ENCODE measurements around the gene KIF23. TPM values are rescaled to one million over a fixed set of nuclear protein-coding genes. Genes with fewer than 3 reads are reported as not detected.

Gene KIF23
- total RNA-seq, 4 donors from 2014 or later, result 2.7 to 5.7 (median 3.1) TPM

DNA sequence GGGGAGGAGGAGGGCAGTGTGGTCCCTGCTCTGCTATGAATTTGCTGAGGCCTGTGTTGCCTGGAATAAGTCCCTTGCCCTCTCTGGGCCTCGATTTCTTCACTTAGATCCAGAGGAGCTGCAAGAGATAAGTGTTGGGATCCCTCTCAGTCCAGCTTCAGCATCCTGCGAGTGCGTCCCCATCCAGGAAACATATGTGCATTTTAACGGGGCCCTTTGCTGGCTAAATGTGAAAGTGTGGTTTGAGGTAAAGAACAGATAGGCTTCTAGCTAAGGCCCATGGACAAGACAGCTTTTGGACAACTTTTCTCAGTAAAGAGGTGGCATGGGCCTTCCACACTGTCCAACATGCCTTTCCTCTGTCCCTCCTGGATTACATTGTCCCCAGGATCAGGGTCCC, 64.9 kb downstream of the KIF23 start:
- H3K4me3 ChIP-seq (ENCODE audit: low read depth, poor library complexity, severe bottlenecking), result no peak overlapping the region
- TF ChIP-seq, protein P1, sequence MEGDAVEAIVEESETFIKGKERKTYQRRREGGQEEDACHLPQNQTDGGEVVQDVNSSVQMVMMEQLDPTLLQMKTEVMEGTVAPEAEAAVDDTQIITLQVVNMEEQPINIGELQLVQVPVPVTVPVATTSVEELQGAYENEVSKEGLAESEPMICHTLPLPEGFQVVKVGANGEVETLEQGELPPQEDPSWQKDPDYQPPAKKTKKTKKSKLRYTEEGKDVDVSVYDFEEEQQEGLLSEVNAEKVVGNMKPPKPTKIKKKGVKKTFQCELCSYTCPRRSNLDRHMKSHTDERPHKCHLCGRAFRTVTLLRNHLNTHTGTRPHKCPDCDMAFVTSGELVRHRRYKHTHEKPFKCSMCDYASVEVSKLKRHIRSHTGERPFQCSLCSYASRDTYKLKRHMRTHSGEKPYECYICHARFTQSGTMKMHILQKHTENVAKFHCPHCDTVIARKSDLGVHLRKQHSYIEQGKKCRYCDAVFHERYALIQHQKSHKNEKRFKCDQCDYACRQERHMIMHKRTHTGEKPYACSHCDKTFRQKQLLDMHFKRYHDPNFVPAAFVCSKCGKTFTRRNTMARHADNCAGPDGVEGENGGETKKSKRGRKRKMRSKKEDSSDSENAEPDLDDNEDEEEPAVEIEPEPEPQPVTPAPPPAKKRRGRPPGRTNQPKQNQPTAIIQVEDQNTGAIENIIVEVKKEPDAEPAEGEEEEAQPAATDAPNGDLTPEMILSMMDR (IDR thresholded peaks at IDR 0.05), result no peak
- TF ChIP-seq POLR2A (IDR thresholded peaks at IDR 0.05), result no peak
- 92% methylated on average over 4 of the region's 4 CpGs for WGBS, 2 donors
- no peak for DNase-seq (ENCODE audit: low spot score in 2 of 2)
- intact Hi-C loops (cut with DNase I; ENCODE audit: low total_unique reads), result loop anchor here (5.0 kb wide), 1 partner anchor 1008 kb away; no protein-coding TSS in a partner anchor

DNA sequence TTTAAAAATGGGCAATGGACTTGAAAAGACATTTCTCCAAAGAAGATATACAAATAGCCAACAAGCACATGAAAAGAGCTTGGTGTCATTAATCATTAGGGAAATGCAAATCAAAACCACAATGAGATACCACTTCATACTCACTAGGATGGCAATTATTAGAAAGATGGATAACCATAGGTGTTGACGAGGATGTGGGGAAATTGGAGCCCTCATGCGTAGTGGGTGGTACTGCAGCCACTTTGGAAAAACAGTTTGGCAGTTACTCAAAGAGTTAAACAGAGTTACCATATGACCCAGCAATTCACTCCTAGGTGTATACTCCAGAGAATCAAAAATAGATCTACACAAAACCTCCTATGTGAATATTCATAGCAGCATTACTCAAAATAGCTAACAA, 65.8 kb downstream of the KIF23 start:
- DNase-seq (ENCODE audit: low spot score in 2 of 2), result no peak
- intact Hi-C loops (cut with DNase I; ENCODE audit: low total_unique reads), result loop anchor here (5.0 kb wide), 1 partner anchor 1007 kb away; no protein-coding TSS in a partner anchor
- 98 to 100% methylated on average over 2 of the region's 2 CpGs for WGBS, 2 donors
- TF ChIP-seq, protein P1 (IDR thresholded peaks at IDR 0.05), result no peak
- TF ChIP-seq POLR2A (IDR thresholded peaks at IDR 0.05), result no peak
- no peak overlapping the region for H3K4me3 ChIP-seq (ENCODE audit: low read depth, poor library complexity, severe bottlenecking)

DNA sequence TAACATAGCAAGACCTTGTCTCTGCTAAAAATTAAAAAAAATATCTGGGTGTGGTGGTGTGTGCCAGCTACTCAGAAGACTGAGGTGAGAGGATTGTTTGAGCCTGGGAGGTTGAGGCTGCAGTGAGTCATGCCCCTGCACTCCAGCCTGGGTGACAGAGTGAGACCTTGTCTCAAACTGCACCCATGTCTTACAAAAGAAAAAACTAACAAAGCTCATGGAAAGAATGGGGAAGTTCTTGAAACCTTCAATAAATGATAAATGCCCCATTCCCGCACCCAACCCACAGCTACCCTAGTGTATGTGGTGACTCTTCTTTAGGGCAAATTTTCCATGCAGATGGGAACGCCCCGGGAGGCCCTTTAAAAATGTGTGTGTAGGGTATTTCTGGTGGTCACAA, 66.8 kb downstream of the KIF23 start:
- no peak for DNase-seq (ENCODE audit: low spot score in 2 of 2)
- H3K4me3 ChIP-seq (ENCODE audit: low read depth, poor library complexity, severe bottlenecking), result no peak overlapping the region
- 73 to 87% methylated on average over 3 of the region's 3 CpGs for WGBS, 2 donors
- intact Hi-C loops (cut with DNase I; ENCODE audit: low total_unique reads), result no loop called here
- no peak for TF ChIP-seq POLR2A (IDR thresholded peaks at IDR 0.05)
- TF ChIP-seq, protein P1 (IDR thresholded peaks at IDR 0.05), result no peak

DNA sequence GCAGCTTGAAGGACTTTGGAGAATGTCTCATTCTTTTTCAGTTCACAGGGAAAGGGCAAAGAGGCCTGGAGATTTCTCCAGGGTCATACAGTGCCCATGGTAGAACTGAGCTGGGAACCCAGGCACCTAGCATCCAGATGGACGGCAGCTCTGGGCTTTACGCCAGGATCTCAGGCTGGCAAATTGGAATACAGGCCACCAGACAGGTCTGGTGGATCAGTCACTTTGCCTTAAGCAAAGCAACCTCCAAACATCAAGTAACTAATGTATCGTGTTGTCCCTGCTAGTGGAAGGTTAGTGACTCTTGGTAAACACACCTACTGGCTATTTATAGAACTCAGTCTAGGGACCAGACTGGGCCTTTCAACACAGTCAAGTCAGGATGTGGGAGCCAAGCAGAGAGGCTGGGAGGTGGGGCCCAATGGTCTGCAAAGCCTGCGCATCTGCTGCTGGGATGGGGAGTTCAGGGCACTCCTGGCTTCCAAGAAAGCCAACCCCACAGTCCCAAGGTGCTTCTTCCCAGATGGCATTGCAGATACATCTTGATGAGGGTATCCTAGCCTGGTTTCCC, 68.6 kb downstream of the KIF23 start:
- 71 to 73% methylated on average over 4 of the region's 4 CpGs for WGBS, 2 donors
- no peak for DNase-seq (ENCODE audit: low spot score in 2 of 2)
- TF ChIP-seq, protein P1 (IDR thresholded peaks at IDR 0.05), result no peak
- no peak for TF ChIP-seq POLR2A (IDR thresholded peaks at IDR 0.05)

DNA sequence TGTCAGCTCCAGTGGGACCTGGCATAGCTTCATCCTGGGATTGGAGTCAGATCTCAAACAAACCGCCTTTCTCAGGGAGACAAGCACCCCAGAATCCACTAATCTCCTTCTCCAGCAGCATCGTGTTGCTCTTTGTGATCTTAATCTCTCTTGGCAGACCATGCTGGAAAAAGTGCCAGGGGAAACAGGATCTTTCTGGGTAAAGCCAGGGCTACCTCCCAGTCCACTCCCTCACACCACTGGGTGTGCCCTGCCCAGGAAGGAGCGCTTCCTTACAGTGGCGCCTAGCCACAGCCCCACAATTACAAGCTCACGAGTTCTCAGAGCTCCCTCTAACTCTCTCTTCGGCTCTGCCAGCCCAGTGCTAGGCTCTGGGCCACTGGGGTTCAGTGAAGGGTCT, 70.7 kb downstream of the KIF23 start:
- H3K4me3 ChIP-seq (ENCODE audit: low read depth, poor library complexity, severe bottlenecking), result no peak overlapping the region
- no peak for DNase-seq (ENCODE audit: low spot score in 2 of 2)
- 22 to 36% methylated on average over 6 of the region's 6 CpGs for WGBS, 2 donors
- intact Hi-C loops (cut with DNase I; ENCODE audit: low total_unique reads), result no loop called here
- TF ChIP-seq POLR2A (IDR thresholded peaks at IDR 0.05), result no peak
- TF ChIP-seq, protein P1 (IDR thresholded peaks at IDR 0.05), result no peak

More for the DNA sequence above, 68.6 kb downstream of the KIF23 start:
- intact Hi-C loops (cut with DNase I; ENCODE audit: low total_unique reads), result no loop called here
- no peak overlapping the region for H3K4me3 ChIP-seq (ENCODE audit: low read depth, poor library complexity, severe bottlenecking)

Data from lower leg skin (tissue), 4 donors.